Breast epithelium (tissue), 4 donors: ENCODE results near the gene FBXW8. TPM values are rescaled to one million over a fixed set of nuclear protein-coding genes. Genes with fewer than 3 reads are reported as not detected.

Source experiments
- DNase-seq, 2 donors: peaks; one replicate each; pipeline ENCODE4 v3.0.0-alpha.2; 2019; ENCODE audit warnings: low spot score in 2 of 2
- H3K27ac ChIP-seq, 2 donors: fragments of 200-600 bp; sonication (generic) in 1 of 2; one replicate each; pipeline ENCODE4 v1.5.1; 2016 to 2019; ENCODE audit warnings: mild to moderate bottlenecking in 1 of 2
- H3K27me3 ChIP-seq, 2 donors: fragments of 200-600 bp; sonication (generic) in 1 of 2; one replicate each; pipeline versions ENCODE4 v1.5.1 to v1.6.0; 2017 to 2019; ENCODE audit warnings: control low read depth in 1 of 2, mild to moderate bottlenecking in 1 of 2
- H3K36me3 ChIP-seq: fragments of 200-600 bp; one replicate; pipeline ENCODE4 v1.5.1; 2019
- H3K4me1 ChIP-seq, 2 donors: fragments of 200-600 bp; sonication (generic); one replicate each; pipeline ENCODE4 v1.5.1; 2016 to 2019; ENCODE audit warnings: control low read depth in 1 of 2
- H3K4me3 ChIP-seq, 3 donors: fragments of 200-600 bp; sonication (generic); 1 replicate in 2 of 3; 2 replicates in 1 of 3; pipeline ENCODE4 v1.5.1; 2016 to 2019; ENCODE audit warnings: mild to moderate bottlenecking in 3 of 3, moderate library complexity in 2 of 3
- H3K9me3 ChIP-seq, 2 donors: fragments of 200-600 bp; sonication (generic) in 1 of 2; one replicate each; pipeline ENCODE4 v1.5.1; 2016 to 2019; ENCODE audit warnings: control low read depth in 1 of 2
- CTCF ChIP-seq, 3 donors: fragments of 450-650 bp; IDR thresholded peaks; one replicate each; pipeline ENCODE4 v1.5.1; 2016 to 2017; ENCODE audit warnings: antibody characterized with exemption in 3 of 3, mild to moderate bottlenecking in 3 of 3, moderate library complexity in 3 of 3
- POLR2A ChIP-seq: fragments of 450-650 bp; IDR thresholded peaks from one replicate; pipeline ENCODE4 v1.6.1; 2016; ENCODE audit warnings: antibody characterized with exemption, mild to moderate bottlenecking, moderate library complexity
- POLR2AphosphoS5 ChIP-seq, 3 donors: sonication (generic); formaldehyde crosslinking; IDR thresholded peaks; one replicate each; pipeline ENCODE4 v1.6.1; 2017; ENCODE audit warnings: antibody characterized with exemption in 3 of 3
- intact Hi-C: fragments of 100-400 bp; cut with DNase I; formaldehyde crosslinking; loops from one replicate; pipeline ENCODE4 v1.15.1; 2023; ENCODE audit warnings: low total_unique reads
- total RNA-seq, 3 donors: library from RNA; depleted of rRNA; stranded (reverse); fragments of >200 nt; gene quantifications; one replicate each; pipeline ENCODE4 v1.1.0, GENCODE V29; 2016

The FBXW8 gene
- total RNA-seq, 3 donors from 2014 or later: 14.9 to 22.3 (median 16.4) TPM

DNA sequence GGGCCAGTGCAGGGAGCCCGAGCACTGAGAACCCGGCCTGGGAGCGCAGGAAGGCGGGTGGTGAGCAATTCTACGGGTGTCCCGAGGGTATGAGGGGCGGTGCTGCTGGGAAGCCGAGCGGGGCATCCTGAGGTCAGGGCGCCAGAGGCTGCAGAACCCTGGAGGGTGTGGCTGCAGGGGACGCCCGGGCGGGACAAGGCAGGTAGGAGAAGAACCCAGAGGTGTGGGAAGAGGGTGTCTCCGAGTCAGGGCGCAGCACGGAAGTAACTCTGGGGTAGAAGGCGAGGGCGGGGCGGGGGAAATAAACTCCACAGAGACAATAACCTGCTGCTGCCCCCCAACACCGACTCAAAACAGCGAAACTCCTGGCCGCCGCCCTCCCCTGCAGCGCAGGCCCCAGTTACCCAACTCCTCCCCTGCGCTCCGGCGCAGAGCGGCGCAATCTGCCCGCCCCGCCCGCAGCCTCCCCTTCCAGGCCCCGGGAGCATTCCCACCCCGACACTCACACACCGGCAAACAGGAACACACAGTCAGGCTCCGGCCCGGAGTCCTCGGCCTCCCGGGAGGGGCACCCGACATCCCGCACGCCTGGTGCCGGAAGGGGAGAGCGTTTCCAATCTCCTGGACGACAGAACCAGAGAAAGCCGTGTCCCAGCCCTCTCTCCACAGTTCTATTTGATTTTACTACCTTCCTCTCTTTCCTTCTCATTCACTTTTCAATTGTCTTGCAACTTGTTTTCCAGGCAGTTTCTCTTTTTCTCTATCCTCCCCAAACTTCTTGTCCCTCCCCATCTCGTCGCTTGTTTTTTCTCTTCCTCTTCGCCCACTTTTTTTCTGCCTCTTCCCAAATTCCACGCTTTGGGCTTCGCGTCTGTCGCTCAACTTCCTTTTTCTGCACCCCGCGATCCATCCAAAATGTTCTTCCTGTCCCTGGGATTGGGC lies 31.9 kb upstream of the FBXW8 start:
- Histone ChIP-seq H3K4me3 (peak overlapping the region; percentile 5 to 63 (median 32)), H3K27me3 (peaks cover 3 to 95% of the 10 kb centered on the region in 2 donors), H3K27ac (no peak overlapping the region), H3K36me3 (no peaks in the 10 kb centered on the region), H3K9me3 (peaks cover 7 to 8% of the 10 kb centered on the region in 2 donors), H3K4me1 (peaks cover 7 to 26% of the 10 kb centered on the region in 2 donors)
- intact Hi-C loops: no loop called here
- DNase-seq: no peak
- TF ChIP-seq CTCF (IDR thresholded peaks at IDR 0.05) (no peak), POLR2A (no peak), POLR2AphosphoS5 (IDR thresholded peaks at IDR 0.05) (no peak)

- Histone ChIP-seq H3K27ac (no peak overlapping the region), H3K36me3 (no peaks in the 10 kb centered on the region), H3K4me1 (peaks cover 7 to 26% of the 10 kb centered on the region in 2 donors), H3K9me3 (peaks cover under 1 to 1% of the 10 kb centered on the region in 2 donors), H3K27me3 (peaks cover 3 to 87% of the 10 kb centered on the region in 2 donors), H3K4me3 (peak overlapping the region; percentile 5 to 63 (median 32))
- no peak for TF ChIP-seq CTCF (IDR thresholded peaks at IDR 0.05)
- no peak for TF ChIP-seq POLR2AphosphoS5 (IDR thresholded peaks at IDR 0.05)
- TF ChIP-seq POLR2A: no peak
- no peak for DNase-seq
- intact Hi-C loops: no loop called here
These were observed 31.1 kb upstream of the FBXW8 start for GRCh38 chr12:116879509-116880212.

DNA sequence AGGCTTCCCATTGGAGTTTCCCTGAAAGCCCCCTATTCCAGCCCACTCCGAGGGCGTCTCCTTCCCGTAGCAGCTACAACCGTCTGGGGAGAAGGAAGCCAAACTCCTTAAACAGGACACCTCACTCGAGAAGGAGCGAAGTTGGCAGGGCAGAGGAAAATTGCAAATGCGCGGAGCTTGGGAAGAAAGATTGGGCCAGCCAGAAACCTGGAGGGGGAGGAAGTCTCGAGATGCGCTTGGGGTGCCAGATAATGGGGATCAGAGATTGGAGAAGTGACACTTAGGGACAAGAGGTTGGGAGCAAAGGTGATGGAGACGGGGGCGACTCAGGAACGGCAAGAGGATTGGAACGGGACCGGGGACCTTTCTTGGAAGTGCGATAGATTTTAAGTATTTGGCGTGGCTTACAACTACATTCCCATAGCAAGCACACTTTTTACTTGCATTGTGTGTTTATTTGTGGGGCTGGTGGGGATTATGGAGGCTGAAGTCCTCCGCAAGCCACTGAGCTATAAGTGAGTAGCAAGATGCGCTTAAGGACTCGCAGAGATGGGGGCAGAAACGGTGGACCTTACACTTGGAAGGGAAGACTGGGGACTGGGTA lies 30.4 kb upstream of the FBXW8 start:
- Histone ChIP-seq H3K27ac (no peak overlapping the region), H3K9me3 (no peaks in the 10 kb centered on the region), H3K27me3 (peaks cover 3 to 83% of the 10 kb centered on the region in 2 donors), H3K4me1 (peaks cover 7 to 26% of the 10 kb centered on the region in 2 donors), H3K4me3 (peak overlapping the region in 2 of 3 donors; percentile 38 to 63), H3K36me3 (no peaks in the 10 kb centered on the region)
- DNase-seq: no peak
- intact Hi-C loops: no loop called here
- TF ChIP-seq CTCF (IDR thresholded peaks at IDR 0.05) (no peak), POLR2A (no peak), POLR2AphosphoS5 (IDR thresholded peaks at IDR 0.05) (no peak)

DNA sequence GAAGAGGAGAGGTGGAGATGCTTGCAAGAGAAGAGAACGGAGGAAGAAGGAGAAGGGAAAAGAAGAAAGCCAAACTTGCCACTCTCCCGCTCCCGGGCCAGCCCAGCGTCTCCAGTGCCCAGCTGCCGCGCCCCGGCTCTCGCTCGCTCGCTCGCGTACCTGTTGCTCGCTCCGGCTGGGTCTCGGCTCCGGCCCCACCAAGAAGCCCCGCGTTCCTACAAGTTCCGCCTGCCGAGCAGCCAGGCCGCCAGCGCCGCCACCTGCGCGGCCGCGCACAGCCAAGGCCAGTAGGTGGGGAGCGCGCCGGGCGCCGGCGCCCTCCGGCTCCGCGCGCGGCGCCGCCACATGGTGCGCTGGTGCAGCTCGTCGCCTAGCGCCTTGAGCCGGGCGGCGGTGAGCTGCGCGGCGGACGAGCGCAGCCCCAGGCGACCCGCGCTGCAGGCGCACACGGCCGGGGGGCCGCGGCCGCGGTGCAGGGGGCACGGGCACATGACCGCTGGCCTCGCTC lies 29.9 kb upstream of the FBXW8 start:
- TF ChIP-seq POLR2AphosphoS5 (IDR thresholded peaks at IDR 0.05) (no peak), CTCF (IDR thresholded peaks at IDR 0.05) (no peak), POLR2A (no peak)
- no peaks in the 10 kb centered on the region for H3K36me3 ChIP-seq
- H3K27ac ChIP-seq: no peak overlapping the region
- H3K4me1 ChIP-seq: peaks cover 7 to 26% of the 10 kb centered on the region in 2 donors
- peaks cover 3 to 77% of the 10 kb centered on the region in 2 donors for H3K27me3 ChIP-seq
- no peaks in the 10 kb centered on the region for H3K9me3 ChIP-seq
- DNase-seq: no peak
- peak overlapping the region in 2 of 3 donors; percentile 38 to 63 for H3K4me3 ChIP-seq
- intact Hi-C loops: no loop called here
